GM21576 (cell line): ENCODE data around the gene NXPH4.

Experiments
- ATAC-seq: cut with Tn5 transposase; IDR thresholded peaks from one replicate; pipeline ENCODE4 v1.9.1; 2021; ENCODE audit warnings: mild to moderate bottlenecking, moderate library complexity; ENCODE audit not compliant: unreplicated experiment

Gene NXPH4

GRCh38 chr12:57268264-57268663, 51.7 kb downstream of the NXPH4 start:
- no peak for ATAC-seq

GRCh38 chr12:57270966-57271470, 54.4 kb downstream of the NXPH4 start:
- ATAC-seq, result no peak

GRCh38 chr12:57272337-57273151, 56.0 kb downstream of the NXPH4 start:
- ATAC-seq, result no peak

- no peak for ATAC-seq
These were observed 56.9 kb downstream of the NXPH4 start for GRCh38 chr12:57273516-57273915.
